ENCODE results near the gene CD36.

DNA sequence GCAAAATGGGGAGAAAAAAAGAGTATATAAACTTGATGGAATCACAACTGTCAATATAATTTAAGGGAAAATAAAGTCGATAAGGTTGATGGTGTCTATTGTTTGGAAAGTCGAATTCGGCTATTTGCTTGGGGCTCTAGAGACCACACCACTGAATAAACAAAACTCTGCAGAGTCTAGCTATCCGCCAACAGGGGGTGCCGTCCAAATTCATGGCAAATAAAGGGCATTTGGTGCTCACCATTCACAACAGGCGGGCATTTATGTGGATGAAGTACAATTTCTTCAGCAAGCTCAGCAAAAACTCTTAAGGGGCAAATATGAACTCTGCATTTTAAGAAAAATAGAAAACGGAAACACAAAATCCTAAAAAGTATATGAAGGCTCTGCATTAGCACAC lies 23.3 kb downstream of the CD36 start:
- peak; percentile 55 for TF ChIP-seq CTCF (IDR thresholded peaks at IDR 0.05)
- no peak for TF ChIP-seq POLR2AphosphoS5 (IDR thresholded peaks at IDR 0.05; ENCODE audit: low read depth, low read length)
- no peak for TF ChIP-seq REST (IDR thresholded peaks at IDR 0.05; ENCODE audit: insufficient read depth in 1 of 2, low read depth in 2 of 2, low read length in 1 of 2)
- TF ChIP-seq SIN3A (IDR thresholded peaks at IDR 0.05; ENCODE audit: borderline replicate concordance, insufficient read depth, low read depth, low read length): no peak
- TF ChIP-seq TCF7L2 (IDR thresholded peaks at IDR 0.05; ENCODE audit: low read depth, low read length): no peak

Data from Panc1 (cell line).